Lower leg skin (tissue), 3 donors: ENCODE measurements around the gene FOSL2.

Experiments
- POLR2A ChIP-seq, 2 donors: fragments of 450-650 bp; IDR thresholded peaks; one replicate each; pipeline ENCODE4 v1.6.1; 2016 to 2017; ENCODE audit warnings: antibody characterized with exemption in 2 of 2, mild to moderate bottlenecking in 1 of 2, moderate library complexity in 1 of 2
- TF ChIP-seq, protein P1 (sequence below), 3 donors: fragments of 450-650 bp; IDR thresholded peaks; one replicate each; pipeline ENCODE4 v1.5.1; 2016; ENCODE audit warnings: antibody characterized with exemption in 3 of 3, mild to moderate bottlenecking in 3 of 3, moderate library complexity in 2 of 3

DNA sequence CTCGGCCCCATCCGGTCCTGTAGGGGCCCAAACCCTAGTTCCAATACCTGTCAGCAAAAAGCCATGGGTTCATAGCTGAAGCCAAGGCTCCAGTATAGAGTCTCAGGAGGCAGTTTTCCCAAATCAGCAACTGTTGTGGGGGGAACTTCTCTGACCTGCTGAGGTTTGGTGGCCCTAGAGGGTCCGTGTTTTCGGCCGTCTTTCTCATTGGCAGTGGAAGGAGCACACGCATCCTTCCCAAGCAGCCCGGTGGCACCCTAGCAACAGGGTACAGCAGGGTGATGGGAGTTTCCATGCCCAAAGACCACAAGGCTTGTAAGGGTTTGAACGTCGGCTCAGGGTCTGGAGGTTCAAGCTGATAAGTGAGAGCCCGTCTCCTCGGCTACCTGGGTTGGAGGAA is 6.6 kb downstream of the FOSL2 start:
- TF ChIP-seq, protein P1, sequence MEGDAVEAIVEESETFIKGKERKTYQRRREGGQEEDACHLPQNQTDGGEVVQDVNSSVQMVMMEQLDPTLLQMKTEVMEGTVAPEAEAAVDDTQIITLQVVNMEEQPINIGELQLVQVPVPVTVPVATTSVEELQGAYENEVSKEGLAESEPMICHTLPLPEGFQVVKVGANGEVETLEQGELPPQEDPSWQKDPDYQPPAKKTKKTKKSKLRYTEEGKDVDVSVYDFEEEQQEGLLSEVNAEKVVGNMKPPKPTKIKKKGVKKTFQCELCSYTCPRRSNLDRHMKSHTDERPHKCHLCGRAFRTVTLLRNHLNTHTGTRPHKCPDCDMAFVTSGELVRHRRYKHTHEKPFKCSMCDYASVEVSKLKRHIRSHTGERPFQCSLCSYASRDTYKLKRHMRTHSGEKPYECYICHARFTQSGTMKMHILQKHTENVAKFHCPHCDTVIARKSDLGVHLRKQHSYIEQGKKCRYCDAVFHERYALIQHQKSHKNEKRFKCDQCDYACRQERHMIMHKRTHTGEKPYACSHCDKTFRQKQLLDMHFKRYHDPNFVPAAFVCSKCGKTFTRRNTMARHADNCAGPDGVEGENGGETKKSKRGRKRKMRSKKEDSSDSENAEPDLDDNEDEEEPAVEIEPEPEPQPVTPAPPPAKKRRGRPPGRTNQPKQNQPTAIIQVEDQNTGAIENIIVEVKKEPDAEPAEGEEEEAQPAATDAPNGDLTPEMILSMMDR (IDR thresholded peaks at IDR 0.05), result no peak
- no peak for TF ChIP-seq POLR2A (IDR thresholded peaks at IDR 0.05)
